Measurements from ENCODE around the gene HOXD3.

Gene HOXD3

GRCh38 chr2:176151442-176152287 lies 5.4 kb upstream of the HOXD3 start, which contains the start of gene HOXD4:
TSS of gene HOXD4 (plus strand) at chr2:176151550. CDS start at chr2:176151634, 84 bp downstream.
- DNase-seq = no peak

GRCh38 chr2:176152350-176153181 lies 4.5 kb upstream of the HOXD3 start:
- DNase-seq = no peak

- DNase-seq = no peak
Measured at GRCh38 chr2:176154576-176155252, 2.4 kb upstream of the HOXD3 start.

- no peak for DNase-seq
Measured at GRCh38 chr2:176155356-176156044, 1.6 kb upstream of the HOXD3 start.

- DNase-seq = no peak
Measured at GRCh38 chr2:176156301-176156806, 753 bp upstream of the HOXD3 start.

- DNase-seq = peak; percentile 22
Measured at GRCh38 chr2:176157499-176158185, 535 bp downstream of the HOXD3 start.

- no peak for DNase-seq
Measured at GRCh38 chr2:176158186-176158591, 1.1 kb downstream of the HOXD3 start.

- no peak for DNase-seq
Measured at GRCh38 chr2:176158855-176159662, 2.0 kb downstream of the HOXD3 start.

- DNase-seq = no peak
Measured at GRCh38 chr2:176159663-176160250, 2.6 kb downstream of the HOXD3 start.

GRCh38 chr2:176160251-176160985 lies 3.3 kb downstream of the HOXD3 start:
- no peak for DNase-seq

GRCh38 chr2:176160986-176161824 lies 4.1 kb downstream of the HOXD3 start:
- no peak for DNase-seq

GRCh38 chr2:176161825-176162626 lies 4.9 kb downstream of the HOXD3 start:
- no peak for DNase-seq

GRCh38 chr2:176162911-176163671 lies 6.0 kb downstream of the HOXD3 start:
- no peak for DNase-seq

GRCh38 chr2:176163672-176164056 lies 6.6 kb downstream of the HOXD3 start:
- no peak for DNase-seq

- DNase-seq = no peak
Measured at GRCh38 chr2:176164201-176164600, 7.1 kb downstream of the HOXD3 start.

GRCh38 chr2:176164611-176165369 lies 7.7 kb downstream of the HOXD3 start:
- no peak for DNase-seq
